Right cardiac atrium (tissue), 5 donors: ENCODE data around the gene DLX6. TPM values are rescaled to one million over a fixed set of nuclear protein-coding genes. Genes with fewer than 3 reads are reported as not detected.
A peak's percentile ranks its signal among the peaks of the same experiment; 100 is the strongest.

ENCODE experiments used
- ATAC-seq, 2 donors: fragments of 200-7000 bp; cut with Tn5 transposase; one replicate each; pipeline versions ENCODE4 v1.8.0 to v1.9.1; 2020; ENCODE audit warnings: moderate library complexity in 2 of 2, mild to moderate bottlenecking in 1 of 2
- DNase-seq, 3 donors: peaks; one replicate each; pipeline ENCODE4 v3.0.0-alpha.2; 2020
- H3K27ac ChIP-seq: one replicate; pipeline ENCODE4 v1.5.1; 2013; ENCODE audit warnings: mild to moderate bottlenecking, low read length, control low read depth, moderate library complexity
- H3K27me3 ChIP-seq: one replicate; pipeline ENCODE4 v1.6.1; 2013; ENCODE audit not compliant: control insufficient read depth, insufficient read depth
- H3K4me1 ChIP-seq: one replicate; pipeline ENCODE4 v1.6.1; 2013; ENCODE audit warnings: low read length; ENCODE audit not compliant: control insufficient read depth, insufficient read depth
- H3K4me3 ChIP-seq: one replicate; pipeline ENCODE4 v1.5.1; 2013; ENCODE audit warnings: low read length, control low read depth
- H3K9me3 ChIP-seq: one replicate; pipeline ENCODE4 v1.6.1; 2013; ENCODE audit warnings: low read length; ENCODE audit not compliant: control insufficient read depth
- WGBS: extraction: QIAGEN DNeasy Blood & Tissue Kit; methylation state at CpG from one replicate; pipeline ENCODE4 v1.1.7; 2013; 5-methylcytosine and 5-hydroxymethylcytosine counted together
- intact Hi-C, 4 donors: fragments of 100-400 bp; cut with DNase I; formaldehyde crosslinking; loops; one replicate each; pipeline versions ENCODE4 v1.11.0 to v1.14.0; 2022 to 2023
- polyA plus RNA-seq: library from polyadenylated mRNA; stranded (reverse); fragments of 200-250 nt; gene quantifications from one replicate; pipeline ENCODE4 v1.2.3, GENCODE V29; 2013
- total RNA-seq, 4 donors: library from RNA; stranded (reverse); fragmentation: NEBNext Ultra II Directional; extraction: Animal tissue kit (Norgen Biotek cat#: 25700); gene quantifications; one replicate each; pipeline ENCODE4 v1.2.1, GENCODE V29; 2021
- donor health status: healthy with polysubstance abuse.
- donor health status: DM: no; HTN: yes; CAD: no.
- donor health status: DM: no; HTN: no; CAD: no.
- donor health status: DM: no; HTN: yes; CAD: no; lungs with severe emphysema.
- donor health status: DM: yes; HTN: yes; CAD: no.

Gene DLX6
- total and polyA plus RNA-seq, 5 donors: not detected

DNA sequence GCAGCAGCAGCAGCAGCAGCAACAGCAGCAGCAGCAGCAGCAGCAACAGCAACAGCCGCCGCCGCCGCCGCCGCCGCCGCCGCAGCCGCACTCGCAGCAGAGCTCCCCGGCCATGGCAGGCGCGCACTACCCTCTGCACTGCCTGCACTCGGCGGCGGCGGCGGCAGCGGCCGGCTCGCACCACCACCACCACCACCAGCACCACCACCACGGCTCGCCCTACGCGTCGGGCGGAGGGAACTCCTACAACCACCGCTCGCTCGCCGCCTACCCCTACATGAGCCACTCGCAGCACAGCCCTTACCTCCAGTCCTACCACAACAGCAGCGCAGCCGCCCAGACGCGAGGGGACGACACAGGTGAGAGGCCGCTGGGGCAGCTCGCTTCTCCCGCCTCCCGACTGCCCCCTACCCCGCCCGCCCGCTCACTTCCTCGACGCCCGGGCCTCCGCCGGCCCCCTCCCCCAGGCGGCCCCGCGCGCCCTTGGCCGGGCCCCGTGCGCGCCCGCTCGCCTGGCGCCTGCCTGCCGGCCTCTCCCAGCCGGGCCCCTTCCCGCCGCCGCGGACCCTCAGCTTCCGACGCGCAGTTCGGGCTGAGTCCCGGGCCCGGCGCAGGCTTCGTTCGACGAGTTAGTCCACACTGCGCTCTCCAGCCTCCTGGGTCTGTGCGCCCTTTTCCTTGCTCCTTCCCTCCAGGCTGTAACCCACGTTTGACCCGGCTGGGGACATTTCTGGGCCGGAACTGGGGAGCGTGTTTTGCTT lies 882 bp downstream of the DLX6 start:
- intact Hi-C loops: no loop called here
- 1% methylated on average over 83 of the region's 83 CpGs for WGBS
- Histone ChIP-seq H3K27ac (no peak overlapping the region), H3K27me3 (peaks cover 5% of the 10 kb centered on the region), H3K9me3 (no peaks in the 10 kb centered on the region), H3K4me3 (peak overlapping the region; percentile 25), H3K4me1 (no peaks in the 10 kb centered on the region)
- ATAC-seq: peak; percentile 72 to 78
- DNase-seq: peak in 2 of 3 donors; percentile 52 to 66

DNA sequence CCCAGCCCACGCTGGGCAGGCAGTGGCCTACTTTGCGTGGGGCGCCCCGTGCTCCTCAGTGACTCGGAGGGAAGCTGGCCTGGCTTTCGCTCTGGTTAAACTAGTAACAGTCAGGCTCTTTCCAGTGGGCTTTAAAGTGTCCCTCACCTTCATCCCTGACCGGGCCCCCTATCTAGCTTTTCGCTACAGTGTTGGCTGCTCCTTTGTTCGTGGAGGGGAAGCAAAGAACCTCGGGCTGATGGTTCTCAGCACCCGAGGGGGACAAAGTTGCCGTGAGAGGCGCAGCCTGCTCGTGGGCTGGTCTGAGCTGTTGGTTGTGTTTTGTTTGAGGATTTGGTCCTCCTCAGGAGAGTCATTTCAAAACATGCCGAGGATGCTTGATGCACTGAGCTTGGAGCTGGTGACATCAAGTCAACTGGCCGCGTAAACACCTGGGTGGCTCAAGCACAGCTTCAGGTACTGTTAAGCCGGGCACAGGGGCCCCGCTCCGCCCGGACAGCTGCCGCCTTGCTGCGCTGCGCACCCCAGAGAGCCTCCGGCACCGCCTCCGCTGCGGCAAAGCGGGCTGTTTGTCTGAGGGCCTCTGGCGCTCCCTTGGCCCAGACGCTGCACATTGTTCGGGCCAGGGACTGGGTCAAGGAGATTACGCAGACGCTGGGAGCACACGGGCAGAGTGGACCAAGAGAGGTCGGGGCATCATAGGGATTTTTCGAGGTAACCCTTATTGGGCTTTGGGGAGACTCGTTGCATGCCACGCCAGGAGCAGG lies 1.6 kb downstream of the DLX6 start:
- DNase-seq: no peak
- no peak for ATAC-seq
- H3K27me3 ChIP-seq: peaks cover 5% of the 10 kb centered on the region
- no peak overlapping the region for H3K27ac ChIP-seq
- H3K4me3 ChIP-seq: peak overlapping the region; percentile 25
- intact Hi-C loops: no loop called here
- no peaks in the 10 kb centered on the region for H3K4me1 ChIP-seq
- no peaks in the 10 kb centered on the region for H3K9me3 ChIP-seq
- 12% methylated on average over 39 of the region's 39 CpGs for WGBS

DNA sequence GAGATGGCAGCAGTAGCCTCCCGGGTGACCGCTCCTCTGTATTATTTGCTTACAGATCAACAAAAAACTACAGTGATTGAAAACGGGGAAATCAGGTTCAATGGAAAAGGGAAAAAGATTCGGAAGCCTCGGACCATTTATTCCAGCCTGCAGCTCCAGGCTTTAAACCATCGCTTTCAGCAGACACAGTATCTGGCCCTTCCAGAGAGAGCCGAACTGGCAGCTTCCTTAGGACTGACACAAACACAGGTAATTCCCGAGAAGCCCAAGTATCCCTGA lies 2.2 kb downstream of the DLX6 start:
- Histone ChIP-seq H3K4me3 (no peak overlapping the region), H3K27ac (no peak overlapping the region), H3K9me3 (no peaks in the 10 kb centered on the region), H3K27me3 (peaks cover 5% of the 10 kb centered on the region), H3K4me1 (no peaks in the 10 kb centered on the region)
- DNase-seq (no peak), ATAC-seq (no peak)
- 31% methylated on average over 8 of the region's 8 CpGs for WGBS
- intact Hi-C loops: no loop called here

DNA sequence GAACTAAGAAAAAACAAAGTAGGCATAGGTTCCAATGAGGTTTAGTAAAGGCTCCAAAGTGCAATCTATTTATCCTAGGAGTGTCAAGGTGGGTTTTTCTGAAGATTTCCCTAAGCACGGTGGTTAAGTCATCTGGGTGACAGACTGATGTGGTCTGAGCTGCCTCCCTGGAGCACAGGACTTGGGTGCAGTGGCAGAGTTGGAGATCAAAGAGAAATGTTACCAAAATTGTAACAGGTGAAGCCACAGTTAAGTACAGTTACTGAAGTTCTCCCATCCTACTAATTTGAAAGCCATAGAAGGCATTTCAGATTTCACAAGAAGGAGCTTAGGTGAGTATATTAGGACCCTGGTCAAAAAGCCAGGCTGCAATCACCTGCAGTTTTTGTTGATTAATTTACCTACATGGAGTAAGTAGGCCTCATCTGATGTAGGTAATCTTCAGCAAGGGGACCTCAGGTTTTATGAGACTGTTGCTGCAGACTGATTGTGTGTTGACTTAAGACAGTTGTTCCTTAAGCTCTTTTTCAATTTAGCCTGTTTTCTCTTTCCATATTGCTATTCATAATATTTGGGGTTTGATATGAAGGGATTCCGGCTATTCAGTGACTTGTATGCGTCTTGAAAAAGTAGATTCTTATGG lies 3.0 kb downstream of the DLX6 start:
- no peak overlapping the region for H3K27ac ChIP-seq
- DNase-seq (no peak), ATAC-seq (no peak)
- H3K4me3 ChIP-seq: no peak overlapping the region
- intact Hi-C loops: no loop called here
- peaks cover 9% of the 10 kb centered on the region for H3K27me3 ChIP-seq
- 75% methylated on average over 3 of the region's 3 CpGs for WGBS
- peaks cover 1% of the 10 kb centered on the region for H3K9me3 ChIP-seq
- no peaks in the 10 kb centered on the region for H3K4me1 ChIP-seq

DNA sequence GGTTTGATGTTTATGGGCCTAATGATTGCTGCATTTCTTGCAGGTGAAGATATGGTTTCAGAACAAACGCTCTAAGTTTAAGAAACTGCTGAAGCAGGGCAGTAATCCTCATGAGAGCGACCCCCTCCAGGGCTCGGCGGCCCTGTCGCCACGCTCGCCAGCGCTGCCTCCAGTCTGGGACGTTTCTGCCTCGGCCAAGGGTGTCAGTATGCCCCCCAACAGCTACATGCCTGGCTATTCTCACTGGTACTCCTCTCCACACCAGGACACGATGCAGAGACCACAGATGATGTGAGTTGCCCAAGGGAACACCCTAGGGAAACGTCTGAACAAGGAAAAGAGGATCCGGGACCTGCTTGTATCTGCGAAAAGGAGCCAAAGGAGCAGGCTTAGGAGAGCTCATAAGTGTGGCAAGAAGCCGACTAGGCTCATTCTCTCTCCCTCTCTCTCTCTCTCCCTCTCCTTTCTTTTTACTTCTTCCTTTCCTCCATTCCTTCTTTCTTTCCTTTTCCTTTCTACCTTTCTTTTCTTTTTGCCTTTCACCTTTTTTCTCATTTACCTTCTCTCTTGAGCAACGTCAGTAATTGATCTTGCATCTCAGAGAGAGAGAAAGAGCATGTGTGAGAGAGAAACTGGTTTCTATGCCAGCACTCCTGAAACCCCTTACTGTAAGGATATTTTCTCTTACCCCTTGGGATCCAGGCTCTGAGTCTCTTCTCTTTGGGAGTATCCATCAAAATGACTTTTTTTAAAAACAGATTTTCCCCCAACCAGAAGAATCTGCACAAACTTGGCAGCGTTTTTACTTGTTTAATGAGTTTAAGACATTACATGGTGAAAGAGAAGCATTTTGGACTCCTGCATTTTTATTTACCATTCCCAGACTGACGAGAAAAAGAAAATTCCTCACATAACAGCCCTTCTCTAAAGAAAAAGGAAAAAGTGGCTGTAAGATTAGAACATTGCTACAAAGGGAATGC lies 4.7 kb downstream of the DLX6 start:
- Histone ChIP-seq H3K27ac (no peak overlapping the region), H3K9me3 (peaks cover 1% of the 10 kb centered on the region), H3K4me1 (no peaks in the 10 kb centered on the region), H3K27me3 (peaks cover 14% of the 10 kb centered on the region), H3K4me3 (no peak overlapping the region)
- no peak for DNase-seq
- no peak for ATAC-seq
- WGBS: 10% methylated on average over 18 of the region's 18 CpGs
- intact Hi-C loops: no loop called here

DNA sequence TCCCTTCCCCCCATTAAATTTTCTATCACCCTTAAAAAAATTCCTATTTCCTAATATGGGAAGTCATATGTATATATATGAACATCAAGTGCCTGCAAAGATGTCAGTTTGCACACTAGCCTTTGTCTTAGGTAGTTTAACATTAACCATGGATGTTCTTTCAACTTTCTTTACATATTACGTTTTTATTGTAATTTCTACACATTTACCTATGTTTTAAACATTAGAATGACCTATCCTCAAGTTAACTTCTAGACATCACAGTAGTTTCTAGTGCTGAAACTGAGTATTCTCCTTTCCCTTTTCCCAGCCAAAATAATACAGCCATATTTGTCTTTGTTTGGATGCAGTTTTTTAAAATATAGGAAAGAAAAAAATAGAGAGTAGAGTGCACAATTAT lies 5.8 kb downstream of the DLX6 start:
- Histone ChIP-seq H3K4me3 (no peak overlapping the region), H3K27me3 (peaks cover 14% of the 10 kb centered on the region), H3K27ac (no peak overlapping the region), H3K4me1 (no peaks in the 10 kb centered on the region), H3K9me3 (peaks cover 1% of the 10 kb centered on the region)
- ATAC-seq: no peak
- 6% methylated on average over 1 of the region's 1 CpG for WGBS
- DNase-seq: no peak
- intact Hi-C loops: no loop called here

DNA sequence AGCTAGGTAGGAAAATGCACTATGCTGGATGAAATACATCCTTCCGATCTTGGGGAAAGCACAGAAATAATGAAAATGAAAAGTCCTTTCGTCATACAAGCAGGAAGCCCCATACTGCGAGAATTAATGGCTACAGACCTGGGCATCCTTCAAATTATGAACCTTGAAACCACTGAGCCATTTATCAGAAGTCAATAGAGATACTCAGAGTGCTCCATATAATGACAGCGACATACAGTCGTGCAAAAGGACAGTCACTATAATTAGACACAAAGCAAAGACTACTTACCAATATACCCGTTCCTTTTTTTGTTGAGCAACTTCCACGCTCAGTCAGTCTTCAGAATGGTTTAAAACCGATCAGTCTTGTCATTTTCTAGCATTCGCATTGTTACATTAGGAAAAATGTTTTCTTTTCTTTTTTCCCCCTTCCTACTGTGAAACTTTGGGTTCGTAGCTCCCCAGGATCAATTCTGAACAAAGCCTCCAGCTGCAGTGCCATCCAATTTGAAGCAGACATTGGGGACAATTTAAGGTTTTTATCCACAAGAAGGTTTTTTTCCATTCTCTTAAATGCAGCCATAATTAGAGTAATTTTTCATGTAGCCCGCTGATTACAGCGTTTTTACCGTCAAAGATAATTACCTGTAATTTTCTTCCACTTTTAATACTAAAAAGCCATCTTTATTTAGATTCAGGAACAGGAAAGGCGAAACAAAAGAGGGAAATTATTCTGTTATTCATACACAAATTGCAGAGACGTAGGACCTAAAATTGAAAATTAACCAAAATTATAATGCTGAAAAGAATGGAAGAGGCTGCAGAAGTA lies 6.4 kb downstream of the DLX6 start:
- peaks cover 14% of the 10 kb centered on the region for H3K27me3 ChIP-seq
- H3K9me3 ChIP-seq: peaks cover 1% of the 10 kb centered on the region
- H3K27ac ChIP-seq: no peak overlapping the region
- WGBS: 12% methylated on average over 15 of the region's 15 CpGs
- DNase-seq: no peak
- no peaks in the 10 kb centered on the region for H3K4me1 ChIP-seq
- no peak for ATAC-seq
- no peak overlapping the region for H3K4me3 ChIP-seq
- intact Hi-C loops: no loop called here

DNA sequence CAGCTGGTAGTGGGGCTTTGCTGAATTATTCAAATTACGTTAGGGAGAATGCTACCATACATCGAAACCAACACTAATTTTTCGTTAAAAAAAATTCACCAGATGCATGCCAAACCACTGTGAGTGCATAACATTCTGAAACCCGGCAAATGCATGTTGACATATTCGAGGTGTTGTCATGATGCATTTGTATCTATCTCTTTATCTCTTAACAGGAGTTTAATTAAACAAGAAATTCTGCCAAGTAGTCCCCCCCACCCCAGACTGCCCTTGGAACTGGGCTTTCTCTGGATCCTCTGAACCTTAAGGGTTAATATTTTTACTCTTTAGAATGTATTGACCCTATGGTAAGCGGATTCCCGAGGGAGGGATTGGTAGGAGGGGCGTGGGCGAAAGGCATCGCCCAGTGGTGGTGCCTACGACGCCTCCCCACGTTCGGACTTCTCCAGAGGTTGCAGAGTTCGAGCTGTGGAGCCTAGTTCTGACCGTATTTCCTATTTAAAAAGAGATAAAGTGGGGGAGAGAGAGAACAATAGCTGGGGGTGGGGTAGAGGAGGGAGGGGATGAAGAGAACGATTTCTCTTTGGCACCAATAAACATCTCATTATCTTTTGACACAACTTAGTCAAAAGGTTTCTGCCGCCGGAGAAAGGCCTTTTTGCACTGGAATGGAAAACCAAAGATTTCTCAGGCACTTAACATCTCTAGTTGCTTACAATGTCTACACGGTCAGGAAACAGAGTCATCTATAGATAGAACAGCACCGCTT lies 7.2 kb downstream of the DLX6 start:
- peaks cover 2% of the 10 kb centered on the region for H3K4me1 ChIP-seq
- no peak overlapping the region for H3K4me3 ChIP-seq
- DNase-seq (no peak), ATAC-seq (no peak)
- peaks cover 14% of the 10 kb centered on the region for H3K27me3 ChIP-seq
- intact Hi-C loops: no loop called here
- 8% methylated on average over 21 of the region's 21 CpGs for WGBS
- peaks cover 1% of the 10 kb centered on the region for H3K9me3 ChIP-seq
- H3K27ac ChIP-seq: no peak overlapping the region

DNA sequence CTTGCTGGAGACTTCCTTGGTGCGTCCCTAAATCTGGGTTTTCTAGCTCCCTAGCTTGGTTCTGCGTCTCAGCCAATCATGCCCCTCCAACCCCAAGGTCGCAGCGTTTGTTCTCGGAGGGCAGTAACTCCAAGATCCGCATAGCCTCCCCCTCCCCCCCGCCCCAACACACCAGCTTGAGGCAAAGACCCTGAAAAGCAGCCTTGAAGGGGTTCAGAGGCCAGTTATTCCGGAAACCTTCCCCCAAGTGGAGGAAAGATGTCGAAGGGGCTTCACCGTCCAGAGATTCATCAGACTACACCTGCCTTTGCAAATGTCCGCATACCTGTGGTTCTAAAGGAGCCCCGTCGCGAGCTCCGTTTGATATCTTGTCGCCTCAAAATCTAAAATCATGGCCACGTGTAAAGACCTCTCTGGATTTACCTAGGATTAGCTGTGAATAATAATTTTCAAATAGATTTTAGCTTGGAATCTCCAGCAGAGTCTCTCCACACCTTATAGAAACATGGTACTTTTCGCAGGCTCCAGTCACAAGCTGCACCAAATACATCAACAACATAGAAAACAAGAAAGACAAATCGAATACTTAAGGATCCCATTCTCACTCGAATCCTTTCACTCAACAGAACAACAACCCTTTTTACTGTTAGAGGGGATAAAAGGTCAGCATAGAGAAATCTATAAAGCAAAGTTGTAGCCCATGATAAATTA lies 7.9 kb downstream of the DLX6 start:
- DNase-seq (no peak), ATAC-seq (no peak)
- H3K27me3 ChIP-seq: peaks cover 14% of the 10 kb centered on the region
- 7% methylated on average over 20 of the region's 20 CpGs for WGBS
- H3K9me3 ChIP-seq: peaks cover 1% of the 10 kb centered on the region
- H3K4me1 ChIP-seq: peaks cover 2% of the 10 kb centered on the region
- H3K4me3 ChIP-seq: no peak overlapping the region
- no peak overlapping the region for H3K27ac ChIP-seq
- intact Hi-C loops: no loop called here
